Activated CD8-positive, alpha-beta memory T cell treated with anti-CD3 and anti-CD28 coated beads, Interleukin-2, amount 10 ng/mL, durations not matched to agents 7 days and 5 days (primary cell): ENCODE data around the gene ST6GALNAC4. TPM values are rescaled to one million over a fixed set of nuclear protein-coding genes. Genes with fewer than 3 reads are reported as not detected.
"Not testable (repeated sequence)": the region's sequence is repeated elsewhere in the genome, so short reads cannot be mapped to it uniquely, and the experiment has no call there.

Experiments used
- ATAC-seq: fragments of 150-1000 bp; cut with Tn5 transposase; one replicate; pipeline ENCODE4 v1.10.0; 2021; ENCODE audit warnings: moderate library complexity
- CTCF ChIA-PET: fragments of 350-600 bp; sonication (Branson Sonifier 250); formaldehyde crosslinking; loops from one replicate; lab custom pipeline; 2021; ENCODE audit warnings: antibody characterized with exemption; lab: Charles Lee
- DNase-seq: peaks from one replicate; pipeline ENCODE4 v3.0.0-alpha.2; 2020
- H3K27ac Mint-ChIP-seq: one replicate; pipeline ENCODE4 v1.8.0; 2021; ENCODE audit warnings: mild to moderate bottlenecking, mixed read lengths
- H3K27me3 Mint-ChIP-seq: one replicate; pipeline ENCODE4 v1.8.0; 2021; ENCODE audit warnings: mixed read lengths
- H3K36me3 Mint-ChIP-seq: one replicate; pipeline ENCODE4 v1.8.0; 2021; ENCODE audit warnings: mild to moderate bottlenecking, mixed read lengths
- H3K4me1 Mint-ChIP-seq: one replicate; pipeline ENCODE4 v1.8.0; 2021; ENCODE audit warnings: mixed read lengths
- H3K4me3 Mint-ChIP-seq: one replicate; pipeline ENCODE4 v1.8.0; 2021; ENCODE audit warnings: mild to moderate bottlenecking, moderate library complexity, mixed read lengths
- H3K9me3 Mint-ChIP-seq: one replicate; pipeline ENCODE4 v1.8.0; 2022; ENCODE audit warnings: low read depth, mixed read lengths
- total RNA-seq, 2 experiments: library from RNA; stranded (reverse); gene quantifications; one replicate each; pipeline ENCODE4 v1.2.3, GENCODE V29; 2021

Gene ST6GALNAC4
- total RNA-seq, 2 experiments from 2014 or later: 64.7 to 71.4 TPM

DNA sequence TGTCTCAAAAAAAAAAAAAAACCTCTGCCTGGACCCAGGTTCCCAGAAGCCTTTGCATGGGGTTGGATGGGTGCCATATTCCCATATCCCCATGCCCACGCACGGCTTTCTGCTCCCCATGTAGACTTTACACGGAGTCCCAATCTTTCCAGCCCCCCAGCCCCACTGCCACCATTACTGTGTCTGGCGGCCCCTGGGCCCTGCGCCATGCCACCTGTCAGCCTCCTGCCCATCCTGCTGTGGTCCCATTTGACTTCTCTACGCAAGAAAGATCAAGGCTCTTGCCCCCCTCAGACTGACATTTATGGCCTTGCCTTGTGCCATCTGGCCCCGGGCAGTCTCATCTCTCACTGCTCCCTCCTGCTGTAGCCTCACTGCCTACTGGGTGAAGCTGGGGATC lies 32.9 kb downstream of the ST6GALNAC4 start:
- H3K9me3 Mint-ChIP-seq: no peaks in the 10 kb centered on the region
- DNase-seq: no peak
- H3K4me1 Mint-ChIP-seq: peaks cover 5% of the 10 kb centered on the region
- peak overlapping the region; percentile 20 for H3K27ac Mint-ChIP-seq
- H3K4me3 Mint-ChIP-seq: no peak overlapping the region
- H3K27me3 Mint-ChIP-seq: no peaks in the 10 kb centered on the region
- peaks cover 31% of the 10 kb centered on the region for H3K36me3 Mint-ChIP-seq
- no peak for ATAC-seq
- CTCF ChIA-PET: interaction anchor here (2.2 kb wide), 1 partner anchor 149 kb away, joined by 8 read pairs; the partner anchor contains the start of gene TOR2A

DNA sequence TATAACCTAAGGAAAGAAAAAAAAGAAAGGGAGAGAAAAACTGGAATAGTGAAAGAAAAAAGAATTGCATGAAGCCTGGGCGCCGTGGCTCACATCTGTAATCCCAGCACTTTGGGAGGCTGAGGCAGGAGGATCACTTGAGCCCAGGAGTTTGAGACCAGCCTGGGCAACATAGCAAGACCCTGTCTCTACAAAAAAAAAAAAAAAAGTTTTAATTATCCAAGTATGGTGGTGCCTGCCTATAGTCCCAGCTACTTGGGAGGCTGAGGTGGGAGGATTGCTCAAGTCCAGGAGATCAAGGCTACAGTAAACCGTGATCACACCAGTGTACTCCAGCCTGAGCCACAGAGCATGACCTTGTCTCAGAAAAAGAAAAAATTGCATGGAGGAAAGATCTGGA lies 35.1 kb downstream of the ST6GALNAC4 start:
- CTCF ChIA-PET: interaction anchor here (0.9 to 2.6 kb wide), 5 partner anchors 12 to 62 kb away, joined by 3 to 19 read pairs (median 7); partner anchors contain the start of gene ST6GALNAC6
- not testable (repeated sequence) for DNase-seq, H3K9me3 Mint-ChIP-seq, H3K27me3 Mint-ChIP-seq, H3K4me3 Mint-ChIP-seq, H3K27ac Mint-ChIP-seq, H3K4me1 Mint-ChIP-seq, ATAC-seq
- H3K36me3 Mint-ChIP-seq: peaks cover 20% of the 10 kb centered on the region

DNA sequence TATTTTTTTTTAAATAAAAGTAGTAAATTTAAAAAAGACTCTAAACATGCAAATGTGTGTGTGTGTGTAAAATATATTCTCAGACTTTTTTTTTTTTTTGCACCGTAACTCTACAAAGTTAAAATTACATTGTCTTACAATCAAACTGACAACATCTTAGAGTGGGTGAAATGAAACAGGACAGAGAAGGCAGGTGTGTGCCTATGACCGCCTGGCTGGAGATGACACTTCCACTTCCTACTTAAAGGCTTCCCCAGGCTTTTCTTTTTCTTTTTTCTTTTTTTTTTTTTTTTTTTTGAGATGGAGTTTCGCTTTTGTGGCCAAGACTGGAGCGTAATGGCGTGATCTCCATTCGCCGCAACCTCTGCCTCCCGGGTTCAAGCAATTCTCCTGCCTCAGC lies 36.7 kb downstream of the ST6GALNAC4 start:
- CTCF ChIA-PET: interaction anchor here (0.7 to 3.5 kb wide), 2 partner anchors 11 to 24 kb away, joined by 4 to 16 read pairs; no protein-coding TSS in a partner anchor
- ATAC-seq (no peak), DNase-seq (no peak)
- Mint-ChIP-seq H3K27me3 (peaks cover 3% of the 10 kb centered on the region), H3K9me3 (no peaks in the 10 kb centered on the region), H3K27ac (no peak overlapping the region), H3K4me3 (no peak overlapping the region), H3K36me3 (peaks cover 12% of the 10 kb centered on the region), H3K4me1 (peaks cover 9% of the 10 kb centered on the region)

DNA sequence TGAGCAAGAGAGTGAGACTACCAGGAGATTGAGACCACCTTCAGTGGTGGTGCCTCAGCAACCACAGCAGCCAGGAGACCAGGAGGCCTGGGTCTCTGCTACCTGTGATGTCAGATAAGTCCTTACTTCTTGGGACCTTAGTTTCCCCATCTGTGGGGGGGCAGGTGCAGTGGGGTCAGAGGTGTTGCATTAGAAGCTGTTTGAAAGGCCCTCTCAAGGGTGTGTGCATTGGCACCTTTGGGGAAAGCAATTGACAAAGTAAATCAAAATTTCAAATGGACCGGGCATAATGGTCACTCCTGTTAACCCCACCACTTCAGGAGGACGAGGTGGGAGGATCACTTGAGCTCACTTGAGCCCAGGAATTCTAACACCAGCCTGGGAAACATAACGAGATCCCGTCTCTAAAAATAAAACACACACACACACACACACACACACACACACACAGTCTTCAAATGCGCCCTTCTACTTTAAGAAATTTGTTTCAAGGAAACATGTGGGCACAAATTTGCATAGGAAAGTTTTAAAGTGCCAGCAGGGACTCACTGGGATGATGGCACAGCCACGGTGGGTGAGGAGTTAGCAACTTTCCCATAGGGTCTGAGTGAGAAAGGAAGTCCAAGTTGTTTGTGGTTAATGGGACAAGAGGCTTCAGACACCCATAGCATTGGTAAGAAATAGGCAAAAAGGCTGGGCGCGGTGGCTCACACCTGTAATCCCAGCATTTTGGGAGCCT lies 38.0 kb downstream of the ST6GALNAC4 start:
- peaks cover 3% of the 10 kb centered on the region for H3K36me3 Mint-ChIP-seq
- no peak overlapping the region for H3K27ac Mint-ChIP-seq
- no peak for ATAC-seq
- H3K27me3 Mint-ChIP-seq: peaks cover 3% of the 10 kb centered on the region
- no peaks in the 10 kb centered on the region for H3K9me3 Mint-ChIP-seq
- no peak for DNase-seq
- H3K4me1 Mint-ChIP-seq: peaks cover 4% of the 10 kb centered on the region
- no peak overlapping the region for H3K4me3 Mint-ChIP-seq
- CTCF ChIA-PET: interaction anchor here (0.8 to 3.5 kb wide), 2 partner anchors 9 to 144 kb away, joined by 3 to 16 read pairs; partner anchors contain the start of gene TOR2A

DNA sequence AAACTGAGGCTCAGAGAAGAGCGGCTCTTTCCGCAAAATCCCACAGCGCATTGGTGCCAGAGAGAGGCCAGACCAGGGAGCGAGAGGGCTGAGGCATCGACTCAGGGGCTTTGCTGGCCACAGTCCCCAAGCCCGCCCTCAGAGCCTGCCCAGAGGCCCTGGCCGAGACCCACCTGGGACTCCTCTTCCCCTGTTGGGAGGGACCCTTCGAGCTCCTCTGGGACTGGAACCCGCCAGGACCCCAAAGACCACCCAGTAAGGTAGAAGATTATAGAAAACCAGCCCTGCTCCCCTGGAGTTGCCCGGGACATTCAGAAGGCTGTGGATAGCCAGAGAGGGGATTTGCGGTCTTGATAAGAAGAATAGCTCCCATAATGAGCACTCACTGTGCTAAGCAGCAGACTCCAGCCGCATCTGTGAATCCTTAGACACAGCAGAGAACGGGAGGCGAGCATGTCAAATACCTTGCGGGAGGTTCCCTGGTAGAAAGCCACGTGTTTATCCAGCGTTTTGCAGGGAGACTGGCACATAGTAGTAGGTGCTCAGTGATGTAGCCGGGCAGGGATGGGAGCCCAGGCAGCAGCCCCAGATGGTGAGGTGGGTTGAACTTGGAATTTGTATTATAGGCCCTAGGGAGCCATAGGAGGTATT lies 38.7 kb downstream of the ST6GALNAC4 start:
- DNase-seq (no peak), ATAC-seq (no peak)
- CTCF ChIA-PET: interaction anchor here (0.8 to 3.5 kb wide), 2 partner anchors 9 to 144 kb away, joined by 3 to 16 read pairs; partner anchors contain the start of gene TOR2A
- Mint-ChIP-seq H3K27me3 (peaks cover 3% of the 10 kb centered on the region), H3K4me1 (peaks cover 4% of the 10 kb centered on the region), H3K9me3 (no peaks in the 10 kb centered on the region), H3K36me3 (peaks cover 3% of the 10 kb centered on the region), H3K27ac (no peak overlapping the region), H3K4me3 (no peak overlapping the region)

DNA sequence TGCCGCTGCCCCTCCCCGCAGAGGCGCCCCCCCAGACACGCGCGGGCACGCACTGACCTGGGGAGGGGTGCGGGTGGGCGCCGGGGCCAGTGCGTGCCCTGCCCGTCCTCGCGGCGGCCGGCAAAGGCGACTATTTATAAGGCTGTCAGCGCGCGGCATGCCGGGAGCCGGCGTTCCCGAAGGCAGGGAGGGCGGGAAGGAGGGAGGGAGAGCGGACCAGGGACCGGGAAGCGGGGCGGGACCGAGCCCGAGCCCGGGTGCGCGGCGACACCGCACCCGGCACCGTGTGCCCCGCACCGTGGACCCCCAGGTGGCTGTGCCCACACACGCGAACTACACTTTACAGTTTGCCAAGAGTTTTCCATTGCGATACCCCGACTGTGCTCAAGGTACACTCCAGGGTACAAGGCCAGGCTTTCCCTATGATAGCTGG lies 39.3 kb downstream of the ST6GALNAC4 start, which contains the start of gene AK1:
Gene AK1, minus strand, starts transcription at position 110 of the 433 bp plus-strand sequence. CDS start 3,058 bp downstream, outside the sequence.
- DNase-seq (no peak), ATAC-seq (no peak)
- Mint-ChIP-seq H3K27me3 (peaks cover 3% of the 10 kb centered on the region), H3K36me3 (peaks cover 3% of the 10 kb centered on the region), H3K4me3 (no peak within 1 kb of the TSS), H3K9me3 (no peaks in the 10 kb centered on the region), H3K4me1 (peaks cover 4% of the 10 kb centered on the region), H3K27ac (no peak within 1 kb of the TSS)
- CTCF ChIA-PET: interaction anchor here (0.8 to 3.5 kb wide), 3 partner anchors 8 to 143 kb away, joined by 3 to 16 read pairs (median 3); partner anchors contain the start of gene TOR2A

DNA sequence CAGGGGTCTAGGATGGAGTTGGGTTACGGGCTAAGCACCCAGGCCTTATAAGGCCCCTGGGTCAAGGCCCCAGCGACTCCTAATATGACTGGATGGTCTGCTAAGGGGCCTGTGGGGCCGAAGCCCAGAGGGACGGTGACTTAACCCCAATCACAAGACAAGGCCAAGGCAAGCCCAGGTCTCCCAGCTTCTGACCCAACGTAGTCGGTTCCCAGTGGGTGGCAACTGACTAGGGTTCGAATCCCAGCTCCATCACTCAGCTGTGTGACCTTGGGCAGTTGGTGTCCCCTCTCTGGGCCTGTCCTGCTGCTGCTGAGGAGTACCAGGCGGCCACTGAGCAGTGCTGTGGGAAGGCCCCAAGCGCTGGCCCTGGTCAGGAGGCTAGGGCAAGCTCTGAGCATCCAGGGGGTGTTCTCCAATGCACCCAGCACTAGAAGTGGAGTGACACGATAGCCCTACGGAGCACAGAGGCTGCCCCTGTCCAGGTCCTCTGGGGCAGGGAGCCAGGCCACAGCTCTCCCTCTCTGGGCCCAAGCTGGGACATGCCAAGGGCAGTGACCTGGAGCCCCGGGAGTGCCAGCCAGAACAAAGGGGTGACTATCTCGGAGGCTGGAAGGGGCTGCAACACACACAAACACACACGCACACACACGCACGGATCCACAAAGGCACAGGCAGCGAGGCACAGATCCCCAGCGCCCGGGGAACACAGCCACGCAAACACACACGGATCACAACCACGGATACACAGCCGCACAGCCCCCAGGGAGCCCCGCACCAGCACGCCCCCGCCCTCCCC lies 39.9 kb downstream of the ST6GALNAC4 start:
- DNase-seq: no peak
- H3K27ac Mint-ChIP-seq: no peak overlapping the region
- H3K4me3 Mint-ChIP-seq: no peak overlapping the region
- ATAC-seq: no peak
- H3K27me3 Mint-ChIP-seq: peaks cover 3% of the 10 kb centered on the region
- H3K36me3 Mint-ChIP-seq: peaks cover 3% of the 10 kb centered on the region
- CTCF ChIA-PET: interaction anchor here (1.0 to 1.6 kb wide), 3 partner anchors 41 to 142 kb away, joined by 3 to 5 read pairs (median 3); partner anchors contain the start of gene TOR2A
- H3K4me1 Mint-ChIP-seq: peaks cover 4% of the 10 kb centered on the region
- no peaks in the 10 kb centered on the region for H3K9me3 Mint-ChIP-seq

DNA sequence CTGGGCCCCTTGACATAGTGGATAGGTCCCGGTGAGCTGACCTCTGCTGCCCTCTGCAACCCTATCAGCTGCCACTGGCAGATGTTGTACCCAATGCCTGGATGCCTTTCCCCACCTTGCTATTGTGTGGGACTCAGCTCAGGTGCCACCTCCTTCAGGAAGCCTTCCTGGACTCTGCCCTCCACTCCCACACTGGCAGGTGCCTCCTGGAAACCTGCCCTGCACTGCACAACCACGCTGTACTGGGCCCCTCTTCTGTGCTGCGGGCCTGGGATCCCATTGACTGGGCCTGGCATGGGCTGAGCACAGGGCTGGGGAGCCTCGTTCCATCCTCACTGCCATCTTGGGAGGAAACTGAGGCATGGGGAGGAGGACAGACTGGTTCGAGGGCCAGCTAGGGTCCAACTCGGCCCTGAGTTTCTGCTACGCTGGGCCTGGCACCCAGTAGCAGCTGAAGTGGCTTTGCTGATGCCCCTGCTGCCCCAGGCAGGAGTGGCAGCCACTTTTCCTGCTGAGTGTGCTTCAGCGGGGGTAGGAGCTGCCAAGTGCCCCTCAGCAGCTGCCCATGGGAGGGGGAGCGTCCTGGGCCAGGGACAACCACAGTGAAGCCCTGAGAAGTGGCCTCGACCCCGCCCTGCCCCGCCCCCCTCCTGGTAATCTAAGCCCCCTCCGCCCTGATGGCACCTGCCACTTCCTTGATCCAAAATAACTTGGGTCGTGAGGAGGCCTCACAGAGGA lies 40.6 kb downstream of the ST6GALNAC4 start:
- peaks cover 3% of the 10 kb centered on the region for H3K27me3 Mint-ChIP-seq
- CTCF ChIA-PET: interaction anchor here (1.0 to 1.6 kb wide), 3 partner anchors 42 to 141 kb away, joined by 3 to 5 read pairs (median 3); partner anchors contain the start of gene TOR2A
- H3K27ac Mint-ChIP-seq: no peak overlapping the region

DNA sequence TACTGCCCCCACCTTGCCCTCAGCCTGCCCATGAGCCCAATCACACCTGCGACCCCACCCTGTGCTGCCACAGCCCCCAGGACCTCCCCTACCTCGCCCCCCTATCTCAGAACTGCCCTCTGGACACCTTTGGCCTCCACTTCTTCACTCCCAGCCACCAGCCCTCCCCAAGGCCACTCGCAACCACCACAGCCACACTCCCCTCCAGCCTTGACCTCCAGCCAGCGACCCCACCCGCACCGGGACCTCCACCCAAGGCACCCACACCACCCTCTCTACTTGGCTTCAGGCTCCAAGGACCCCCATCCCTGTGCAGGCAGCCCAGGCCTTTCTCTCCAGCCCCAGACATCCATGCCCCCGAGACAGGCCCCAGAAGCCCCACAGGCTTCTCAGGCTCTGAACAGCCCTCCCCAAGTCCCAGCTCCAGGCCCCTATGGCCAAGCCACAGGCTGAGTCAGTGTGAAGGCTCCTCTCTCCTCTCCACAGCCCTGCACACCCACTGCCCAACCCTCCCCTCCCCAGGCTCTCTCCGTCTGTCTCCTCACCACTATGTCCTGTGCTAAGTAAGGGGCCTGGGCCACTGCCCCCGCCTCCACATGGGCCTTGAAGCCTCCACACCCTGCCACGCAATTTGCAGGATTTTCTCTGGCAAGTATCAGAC lies 41.4 kb downstream of the ST6GALNAC4 start:
- no peak overlapping the region for H3K27ac Mint-ChIP-seq
- H3K4me3 Mint-ChIP-seq: no peak overlapping the region
- peaks cover 4% of the 10 kb centered on the region for H3K4me1 Mint-ChIP-seq
- no peaks in the 10 kb centered on the region for H3K9me3 Mint-ChIP-seq
- H3K27me3 Mint-ChIP-seq: peaks cover 3% of the 10 kb centered on the region
- peaks cover 3% of the 10 kb centered on the region for H3K36me3 Mint-ChIP-seq
- DNase-seq (no peak), ATAC-seq (no peak)
- CTCF ChIA-PET: interaction anchor here (1.6 kb wide), 1 partner anchor 46 kb away, joined by 5 read pairs; no protein-coding TSS in a partner anchor

More for the DNA sequence above, 40.6 kb downstream of the ST6GALNAC4 start:
- Mint-ChIP-seq H3K4me3 (no peak overlapping the region), H3K4me1 (peaks cover 4% of the 10 kb centered on the region), H3K36me3 (peaks cover 3% of the 10 kb centered on the region), H3K9me3 (no peaks in the 10 kb centered on the region)
- ATAC-seq (no peak), DNase-seq (no peak)

DNA sequence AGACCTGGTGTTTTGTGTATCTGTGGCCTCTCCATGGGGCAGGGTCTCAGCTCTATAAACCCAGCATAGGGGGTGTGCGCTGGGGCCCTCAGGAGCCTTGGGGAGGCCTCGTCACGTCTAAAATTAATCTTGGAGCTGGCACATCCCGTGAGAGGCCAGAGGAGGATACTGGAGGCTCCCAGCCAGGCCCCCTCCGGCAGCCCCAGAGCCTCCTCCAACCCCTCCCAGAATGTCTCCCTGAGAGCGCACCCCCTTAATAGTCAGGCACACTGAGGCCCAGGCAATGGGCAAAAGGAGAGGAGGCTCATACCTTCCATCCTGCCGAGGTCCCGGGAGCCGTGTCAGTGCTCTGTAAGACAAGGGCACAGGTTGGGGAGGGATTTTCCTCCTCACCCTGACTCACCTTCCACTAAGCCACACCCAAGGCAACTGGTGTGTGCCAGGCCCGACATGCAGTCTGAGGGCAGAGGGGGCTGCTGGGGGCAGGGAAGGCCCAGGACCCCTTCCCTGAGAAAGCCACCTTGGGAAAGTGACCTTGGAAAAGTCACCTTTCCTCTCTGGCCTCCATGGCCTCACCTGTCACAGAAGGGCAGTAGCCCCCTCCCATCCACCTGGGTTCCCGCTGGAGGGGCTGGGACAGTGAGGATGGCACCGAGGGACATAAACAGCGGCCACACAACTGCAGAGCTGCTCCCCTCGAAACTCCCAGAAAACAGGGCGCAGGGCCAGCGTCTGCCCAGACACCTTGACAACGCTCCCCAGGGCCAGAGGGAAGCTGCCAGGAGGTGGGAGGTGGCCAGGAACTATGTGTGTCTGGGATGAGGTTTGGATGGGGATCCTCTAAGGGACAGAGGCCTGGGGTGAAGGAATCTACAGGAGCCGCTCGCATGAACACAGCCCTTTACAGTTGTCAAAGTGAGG lies 42.3 kb downstream of the ST6GALNAC4 start:
- Mint-ChIP-seq H3K4me3 (no peak overlapping the region), H3K36me3 (peaks cover 2% of the 10 kb centered on the region), H3K4me1 (peaks cover 4% of the 10 kb centered on the region), H3K27me3 (peaks cover 3% of the 10 kb centered on the region), H3K27ac (no peak overlapping the region), H3K9me3 (no peaks in the 10 kb centered on the region)
- CTCF ChIA-PET: interaction anchor here (1.5 to 1.9 kb wide), 2 partner anchors 45 to 140 kb away, joined by 5 read pairs; partner anchors contain the start of gene TOR2A
- ATAC-seq (no peak), DNase-seq (no peak)

DNA sequence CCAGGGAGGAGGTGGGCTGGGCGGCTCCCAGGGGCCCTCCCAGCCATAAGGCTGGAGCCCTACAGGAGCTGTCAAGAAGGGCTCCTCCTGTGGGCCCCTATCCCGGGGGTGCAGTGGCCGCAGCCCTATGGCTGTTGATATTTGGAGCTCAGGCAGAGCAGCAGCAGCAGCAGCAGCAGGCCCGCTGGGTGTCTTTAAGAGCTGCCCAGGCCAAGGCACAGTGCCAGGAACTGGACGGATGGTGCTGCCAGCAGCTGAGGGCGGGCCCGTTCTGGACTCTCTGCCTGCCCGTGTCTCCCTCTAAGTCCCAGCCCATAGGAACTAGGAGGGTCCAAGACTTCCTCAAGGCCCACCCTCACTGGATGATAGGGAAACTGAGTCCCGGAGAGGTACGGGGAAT lies 43.0 kb downstream of the ST6GALNAC4 start:
- DNase-seq (no peak), ATAC-seq (no peak)
- Mint-ChIP-seq H3K4me1 (peaks cover 4% of the 10 kb centered on the region), H3K27me3 (peaks cover 3% of the 10 kb centered on the region), H3K9me3 (no peaks in the 10 kb centered on the region), H3K27ac (no peak overlapping the region), H3K36me3 (no peaks in the 10 kb centered on the region), H3K4me3 (no peak overlapping the region)
- CTCF ChIA-PET: interaction anchor here (1.5 to 1.9 kb wide), 3 partner anchors 42 to 139 kb away, joined by 5 to 6 read pairs (median 5); partner anchors contain the start of genes ST6GALNAC4 and TOR2A
